H54 (cell line): ENCODE data around the gene RCBTB1.

Experiments used
- DNase-seq: peaks from one replicate; pipeline ENCODE4 v3.0.0; 2011; ENCODE audit warnings: low spot score, mixed read lengths; ENCODE audit not compliant: insufficient read length
- FAIRE-seq: peaks from 3 replicates; lab custom pipeline; 2011; peaks lifted over from hg19 to GRCh38; lab: Jason Lieb, UNC
- POLR2A ChIP-seq: IDR thresholded peaks from 2 replicates; pipeline ENCODE4 v1.6.1; 2011; ENCODE audit warnings: low read depth, mild to moderate bottlenecking, low read length

RCBTB1 gene

GRCh38 chr13:49495783-49496762 is 89.3 kb downstream of the RCBTB1 start, which contains the start of gene PHF11:
TSS of gene PHF11 (plus strand) at chr13:49495953. CDS start at chr13:49496002, 49 bp downstream.
- peak; percentile 54 for DNase-seq
- peak; percentile 55 for TF ChIP-seq POLR2A
- FAIRE-seq, result no peak

- DNase-seq (no peak), FAIRE-seq (no peak)
- no peak for TF ChIP-seq POLR2A
Observed at GRCh38 chr13:49494645-49495044, 90.7 kb downstream of the RCBTB1 start.

- no peak for TF ChIP-seq POLR2A
- no peak for FAIRE-seq
Observed at GRCh38 chr13:49488563-49488962, 96.8 kb downstream of the RCBTB1 start.

More at GRCh38 chr13:49488563-49488962, 96.8 kb downstream of the RCBTB1 start:
- no peak for DNase-seq
